SK-N-SH (cell line): ENCODE results near the gene ZG16B. TPM values are rescaled to one million over a fixed set of nuclear protein-coding genes. Genes with fewer than 3 reads are reported as not detected.

Source experiments
- CTCF ChIA-PET: fragments of 300-600, 350-600 bp; formaldehyde crosslinking; extraction: SDS; loops from one replicate; lab custom pipeline; 2021; lab: Yijun Ruan, JAX
- POLR2A ChIA-PET: fragments of 350-600 bp; sonication (Branson Sonifier 250); formaldehyde crosslinking; extraction: SDS; loops from one replicate; lab custom pipeline; 2020; ENCODE audit warnings: antibody characterized with exemption, inconsistent platforms; lab: Yijun Ruan, JAX
- DNase-seq: peaks from one replicate; pipeline ENCODE4 v3.0.0; 2012
- H2AFZ ChIP-seq: fragments of 200-600 bp; sonication (generic); 2 replicates; pipeline ENCODE4 v1.8.1; 2016; ENCODE audit warnings: antibody characterized with exemption, mild to moderate bottlenecking, low read depth
- H3F3A ChIP-seq: fragments of 200-600 bp; sonication (generic); replicated peaks from 2 replicates; pipeline ENCODE3; 2016; ENCODE audit warnings: antibody characterized with exemption, mild to moderate bottlenecking; ENCODE audit not compliant: insufficient read depth
- H3K27ac ChIP-seq, 2 experiments: fragments of 200-500 bp in 1 of 2; fragments of 200-600 bp in 1 of 2; sonication (Bioruptor generic) in 1 of 2; sonication (generic), shearing (Covaris generic) in 1 of 2; 2 replicates each; pipeline versions ENCODE4 v1.5.1 to v1.6.1; 2014 to 2016; ENCODE audit warnings: low read depth in 2 of 2, inconsistent platforms in 1 of 2, low read length in 1 of 2, mild to moderate bottlenecking in 1 of 2, mixed read lengths in 1 of 2
- H3K27me3 ChIP-seq: fragments of 200-600 bp; sonication (generic), shearing (Covaris generic); 2 replicates; pipeline ENCODE4 v1.6.1; 2016; ENCODE audit warnings: mixed run types; ENCODE audit not compliant: insufficient read depth
- H3K36me3 ChIP-seq, 2 experiments: fragments of 200-500 bp in 1 of 2; fragments of 200-600 bp in 1 of 2; sonication (Bioruptor generic) in 1 of 2; sonication (generic) in 1 of 2; replicated peaks in 1 of 2; 2 replicates each; pipeline versions ENCODE3 to v1.5.1; 2014 to 2016; ENCODE audit warnings: low read length in 1 of 2, mild to moderate bottlenecking in 1 of 2; ENCODE audit not compliant: insufficient read depth in 2 of 2, control insufficient read depth in 1 of 2
- H3K4me1 ChIP-seq, 2 experiments: fragments of 200-500 bp in 1 of 2; fragments of 200-600 bp in 1 of 2; sonication (Bioruptor generic) in 1 of 2; sonication (generic), shearing (Covaris generic) in 1 of 2; 2 replicates each; pipeline versions ENCODE4 v1.5.1 to v1.6.1; 2014 to 2016; ENCODE audit warnings: low read depth in 1 of 2, low read length in 1 of 2, mixed run types in 1 of 2; ENCODE audit not compliant: insufficient read depth in 2 of 2, control insufficient read depth in 1 of 2
- H3K4me2 ChIP-seq: fragments of 200-600 bp; sonication (generic), shearing (Covaris generic); 2 replicates; pipeline ENCODE4 v1.6.1; 2017; ENCODE audit warnings: mixed run types
- H3K4me3 ChIP-seq, 2 experiments: fragments of 200-500 bp in 1 of 2; fragments of 200-600 bp in 1 of 2; sonication (Bioruptor generic) in 1 of 2; sonication (generic), shearing (Covaris generic) in 1 of 2; 2 replicates each; pipeline versions ENCODE4 v1.5.1 to v1.8.1; 2014 to 2016; ENCODE audit warnings: low read depth in 2 of 2, inconsistent platforms in 1 of 2, low read length in 1 of 2, mild to moderate bottlenecking in 1 of 2, mixed read lengths in 1 of 2, moderate library complexity in 1 of 2
- H3K79me2 ChIP-seq: fragments of 200-600 bp; sonication (generic); 2 replicates; pipeline ENCODE4 v1.8.1; 2017; ENCODE audit warnings: mild to moderate bottlenecking; ENCODE audit not compliant: insufficient read depth
- H3K9ac ChIP-seq: fragments of 200-600 bp; sonication (generic); 2 replicates; pipeline ENCODE4 v1.6.1; 2017; ENCODE audit warnings: mixed run types
- H3K9me2 ChIP-seq: fragments of 200-600 bp; sonication (generic); 2 replicates; pipeline ENCODE4 v1.6.1; 2017; ENCODE audit warnings: mixed run types
- H3K9me3 ChIP-seq: fragments of 200-600 bp; sonication (generic); 2 replicates; pipeline ENCODE4 v1.6.1; 2017; ENCODE audit warnings: mixed run types, mild to moderate bottlenecking, moderate library complexity
- H4K20me1 ChIP-seq: fragments of 200-600 bp; sonication (generic); 2 replicates; pipeline ENCODE4 v1.6.1; 2017; ENCODE audit warnings: mild to moderate bottlenecking, mixed run types; ENCODE audit not compliant: insufficient read depth
- CTCF ChIP-seq: fragments of 200-600 bp; sonication (generic); IDR thresholded peaks from 2 replicates; pipeline ENCODE4 v1.6.1; 2017; ENCODE audit warnings: antibody characterized with exemption, mild to moderate bottlenecking, moderate library complexity
- ELF1 ChIP-seq: IDR thresholded peaks from 2 replicates; pipeline ENCODE4 v1.4.0; 2012
- EZH2phosphoT487 ChIP-seq: fragments of 200-600 bp; sonication (generic); IDR thresholded peaks from 2 replicates; pipeline ENCODE4 v1.6.1; 2017; ENCODE audit warnings: low read depth, mixed run types, mild to moderate bottlenecking, antibody characterized with exemption, moderate library complexity, borderline replicate concordance
- FOXJ3 ChIP-seq: sonication (generic); formaldehyde crosslinking; IDR thresholded peaks from 2 replicates; pipeline ENCODE4 v1.5.1; 2020; ENCODE audit warnings: mild to moderate bottlenecking, missing genetic modification reagents
- FOXM1 ChIP-seq: IDR thresholded peaks from 2 replicates; pipeline ENCODE4 v1.4.0; 2012; ENCODE audit warnings: low read depth, mild to moderate bottlenecking
- GATA2 ChIP-seq: sonication (generic); formaldehyde crosslinking; IDR thresholded peaks from 2 replicates; pipeline ENCODE4 v1.5.0; 2020; ENCODE audit warnings: mild to moderate bottlenecking, missing genetic modification reagents
- MAX ChIP-seq: IDR thresholded peaks from 2 replicates; pipeline ENCODE4 v1.4.0; 2012; ENCODE audit warnings: low read depth
- MEF2A ChIP-seq: IDR thresholded peaks from 2 replicates; pipeline ENCODE4 v1.4.0; 2012; ENCODE audit warnings: low read depth, borderline replicate concordance
- POLR2AphosphoS5 ChIP-seq: IDR thresholded peaks from 2 replicates; pipeline ENCODE4 v1.6.1; 2012; ENCODE audit warnings: low read depth, low read length
- RCOR1 ChIP-seq: fragments of 150-350 bp; IDR thresholded peaks from 2 replicates; pipeline ENCODE4 v1.6.1; 2017; ENCODE audit warnings: antibody characterized with exemption, low read length
- REST ChIP-seq: IDR thresholded peaks from 2 replicates; pipeline ENCODE4 v1.6.1; 2012; ENCODE audit warnings: mild to moderate bottlenecking, low read depth, low read length, moderate library complexity
- RFX5 ChIP-seq: IDR thresholded peaks from 2 replicates; pipeline ENCODE4 v1.6.1; 2012; ENCODE audit warnings: mild to moderate bottlenecking, improper control_type of control experiment, low read length
- RXRA ChIP-seq: IDR thresholded peaks from 2 replicates; pipeline ENCODE4 v1.4.0; 2012; ENCODE audit warnings: low read depth, mild to moderate bottlenecking, borderline replicate concordance
- TAF1 ChIP-seq: IDR thresholded peaks from 2 replicates; pipeline ENCODE4 v1.6.1; 2012; ENCODE audit warnings: low read depth, mild to moderate bottlenecking, low read length, moderate library complexity, borderline replicate concordance
- TCF12 ChIP-seq: IDR thresholded peaks from 2 replicates; pipeline ENCODE4 v1.4.0; 2012
- TEAD4 ChIP-seq: IDR thresholded peaks from 2 replicates; pipeline ENCODE4 v1.4.0; 2012; ENCODE audit warnings: mild to moderate bottlenecking, borderline replicate concordance; ENCODE audit not compliant: insufficient read depth
- USF1 ChIP-seq: IDR thresholded peaks from 2 replicates; pipeline ENCODE4 v1.4.0; 2012; ENCODE audit warnings: low read depth, borderline replicate concordance
- USF2 ChIP-seq: fragments of 150-350 bp; IDR thresholded peaks from 2 replicates; pipeline ENCODE4 v1.6.1; 2017; ENCODE audit warnings: antibody characterized with exemption, low read length, low read depth, borderline replicate concordance
- YY1 ChIP-seq: IDR thresholded peaks from 2 replicates; pipeline ENCODE4 v1.4.0; 2012; ENCODE audit warnings: low read depth, mild to moderate bottlenecking
- ZBTB33 ChIP-seq: IDR thresholded peaks from 2 replicates; pipeline ENCODE4 v1.4.0; 2012; ENCODE audit warnings: low read depth, borderline replicate concordance
- WGBS: methylation state at CpG from one replicate; pipeline ENCODE4 v1.1.6; 2017; ENCODE audit warnings: low lambda C conversion rate; 5-methylcytosine and 5-hydroxymethylcytosine counted together
- polyA plus RNA-seq, 3 experiments: library from polyadenylated mRNA; depleted of rRNA; stranded (reverse); fragments of >200 nt; gene quantifications; 2 replicates each; pipeline ENCODE4 v1.2.3, GENCODE V29; 2012

ZG16B gene
- polyA plus RNA-seq, 1 of the 3 experiments (the other 2 are of a cell fraction): 0.26 TPM

- ChIA-PET POLR2A (no interaction called here), CTCF (interaction anchor here (0.5 to 2.4 kb wide), 4 partner anchors 18 to 79 kb away, joined by 3 to 11 read pairs (median 4); no protein-coding TSS in a partner anchor)
- Histone ChIP-seq H3K9ac (no peak overlapping the region), H3F3A (no peaks in the 10 kb centered on the region), H3K9me2 (no peaks in the 10 kb centered on the region), H3K27me3 (no peaks in the 10 kb centered on the region), H3K4me1 (no peaks in the 10 kb centered on the region; a peak in 1 of 4 replicates), H2AFZ (no peak overlapping the region), H3K4me3 (no peak overlapping the region), H3K4me2 (no peak overlapping the region), H3K9me3 (no peaks in the 10 kb centered on the region), H3K36me3 (no peaks in the 10 kb centered on the region), H3K79me2 (no peaks in the 10 kb centered on the region), H4K20me1 (no peaks in the 10 kb centered on the region), H3K27ac (no peak overlapping the region)
- whole genome bisulfite sequencing: 90% methylated on average over 6 of the region's 18 CpGs
- no peak for TF ChIP-seq ZBTB33
- TF ChIP-seq POLR2AphosphoS5: no peak
- TF ChIP-seq REST: no peak
- no peak for TF ChIP-seq RFX5
- TF ChIP-seq CTCF: no peak
- TF ChIP-seq MEF2A: no peak
- no peak for TF ChIP-seq EZH2phosphoT487
- TF ChIP-seq RCOR1: no peak
- TF ChIP-seq FOXM1: no peak
- no peak for TF ChIP-seq FOXJ3 (CRISPR knock-in tag)
- TF ChIP-seq YY1: no peak
- no peak for TF ChIP-seq USF1
- TF ChIP-seq USF2: no peak
- TF ChIP-seq ELF1: no peak
- no peak for TF ChIP-seq TCF12
- no peak for TF ChIP-seq GATA2 (CRISPR knock-in tag)
- no peak for TF ChIP-seq MAX
- no peak for TF ChIP-seq RXRA
- TF ChIP-seq TEAD4: no peak
- no peak for TF ChIP-seq TAF1
- no peak for DNase-seq
These were observed 11.7 kb downstream of the ZG16B start for GRCh38 chr16:2841606-2842339.
